GM10266 (cell line): ENCODE results near the gene SUPT3H.

Source experiments
- DNase-seq: peaks from one replicate; pipeline ENCODE4 v3.0.0; 2012; ENCODE audit errors: extremely low spot score
- TF ChIP-seq, protein P1 (sequence below): IDR thresholded peaks from 2 replicates; pipeline ENCODE4 v1.5.1; 2012; ENCODE audit warnings: mild to moderate bottlenecking, low read depth; ENCODE audit not compliant: control insufficient read depth, insufficient read depth; ENCODE audit errors: missing control alignments

The SUPT3H gene

DNA sequence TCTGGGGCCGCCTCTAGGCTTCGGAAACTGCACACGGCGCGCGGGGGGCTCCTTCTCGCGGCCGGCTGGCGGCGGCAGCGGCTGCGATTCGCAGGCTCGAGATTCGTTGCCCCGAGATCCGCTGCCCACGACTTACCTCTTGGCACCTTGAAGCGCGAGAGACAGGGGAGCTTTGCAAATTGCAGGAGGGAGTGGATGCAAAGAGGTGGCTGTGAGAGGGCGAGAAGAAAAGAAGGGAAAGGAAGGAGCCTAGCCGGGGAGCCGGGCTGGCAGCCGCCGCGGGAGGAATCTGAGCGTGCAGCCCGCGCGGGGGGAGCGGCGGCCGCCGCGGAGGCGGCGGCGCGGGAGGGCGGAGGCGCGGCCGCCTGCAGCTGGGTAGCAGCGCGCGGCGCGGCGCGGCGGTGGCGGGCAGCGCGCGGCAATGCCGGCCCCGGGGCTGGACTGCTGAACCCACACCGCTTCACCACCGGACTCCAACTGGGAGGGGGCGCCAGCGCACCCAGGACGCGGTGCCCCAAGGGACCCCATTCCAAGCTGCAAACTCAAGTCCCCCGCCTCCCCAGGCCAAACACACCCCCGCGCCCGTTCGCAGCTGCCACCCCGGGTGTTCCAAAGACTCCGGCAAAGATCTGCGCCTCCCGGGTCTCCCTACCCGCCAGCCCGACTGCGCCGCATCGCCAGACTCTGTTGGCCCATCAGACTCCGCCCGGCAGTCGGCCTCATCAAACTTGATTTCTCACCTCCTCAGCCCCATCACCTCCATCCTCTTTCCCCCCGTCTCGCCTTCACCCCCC, 44.2 kb upstream of the SUPT3H start:
- TF ChIP-seq, protein P1, sequence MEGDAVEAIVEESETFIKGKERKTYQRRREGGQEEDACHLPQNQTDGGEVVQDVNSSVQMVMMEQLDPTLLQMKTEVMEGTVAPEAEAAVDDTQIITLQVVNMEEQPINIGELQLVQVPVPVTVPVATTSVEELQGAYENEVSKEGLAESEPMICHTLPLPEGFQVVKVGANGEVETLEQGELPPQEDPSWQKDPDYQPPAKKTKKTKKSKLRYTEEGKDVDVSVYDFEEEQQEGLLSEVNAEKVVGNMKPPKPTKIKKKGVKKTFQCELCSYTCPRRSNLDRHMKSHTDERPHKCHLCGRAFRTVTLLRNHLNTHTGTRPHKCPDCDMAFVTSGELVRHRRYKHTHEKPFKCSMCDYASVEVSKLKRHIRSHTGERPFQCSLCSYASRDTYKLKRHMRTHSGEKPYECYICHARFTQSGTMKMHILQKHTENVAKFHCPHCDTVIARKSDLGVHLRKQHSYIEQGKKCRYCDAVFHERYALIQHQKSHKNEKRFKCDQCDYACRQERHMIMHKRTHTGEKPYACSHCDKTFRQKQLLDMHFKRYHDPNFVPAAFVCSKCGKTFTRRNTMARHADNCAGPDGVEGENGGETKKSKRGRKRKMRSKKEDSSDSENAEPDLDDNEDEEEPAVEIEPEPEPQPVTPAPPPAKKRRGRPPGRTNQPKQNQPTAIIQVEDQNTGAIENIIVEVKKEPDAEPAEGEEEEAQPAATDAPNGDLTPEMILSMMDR = peak; percentile 25
- peak; percentile 58 for DNase-seq

DNA sequence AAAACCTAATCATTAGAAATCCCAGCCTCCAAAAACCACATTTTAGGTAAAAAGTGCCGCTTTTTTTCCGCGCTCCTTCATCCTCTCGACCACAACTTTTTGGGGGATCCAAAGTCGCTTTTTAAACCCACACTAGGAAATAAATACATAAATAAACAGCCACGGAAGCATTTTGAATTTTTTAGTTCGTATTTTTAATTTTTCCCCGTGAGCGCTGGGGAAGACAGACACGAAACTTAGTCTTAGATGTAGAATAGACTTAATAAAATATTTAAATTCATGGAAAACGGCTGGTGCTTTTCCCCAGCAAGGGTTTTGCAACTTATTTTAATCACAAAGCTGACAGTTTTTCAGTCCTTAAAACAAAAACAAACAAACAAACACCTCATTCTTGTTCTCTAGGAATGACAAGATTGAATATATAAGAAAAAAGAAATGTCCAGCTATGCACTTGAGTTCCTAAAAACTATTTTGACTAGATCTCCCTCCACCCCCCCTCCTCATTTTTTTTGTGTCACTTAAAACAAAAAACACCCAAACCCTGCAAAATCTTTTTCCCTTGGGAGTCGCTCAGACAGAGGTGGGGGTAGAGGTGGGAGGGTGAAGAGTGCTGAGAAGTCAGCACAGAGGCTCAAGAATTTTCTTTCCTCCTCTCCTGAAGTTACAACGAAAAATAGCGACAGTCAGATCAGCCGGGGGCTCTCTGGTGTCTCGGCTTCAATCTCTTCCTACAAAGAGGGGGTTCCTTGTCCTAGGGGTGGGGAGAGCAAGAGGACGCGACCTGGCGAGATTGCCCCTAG, 43.4 kb upstream of the SUPT3H start:
- TF ChIP-seq, protein P1 = no peak
- peak; percentile 32 for DNase-seq

DNA sequence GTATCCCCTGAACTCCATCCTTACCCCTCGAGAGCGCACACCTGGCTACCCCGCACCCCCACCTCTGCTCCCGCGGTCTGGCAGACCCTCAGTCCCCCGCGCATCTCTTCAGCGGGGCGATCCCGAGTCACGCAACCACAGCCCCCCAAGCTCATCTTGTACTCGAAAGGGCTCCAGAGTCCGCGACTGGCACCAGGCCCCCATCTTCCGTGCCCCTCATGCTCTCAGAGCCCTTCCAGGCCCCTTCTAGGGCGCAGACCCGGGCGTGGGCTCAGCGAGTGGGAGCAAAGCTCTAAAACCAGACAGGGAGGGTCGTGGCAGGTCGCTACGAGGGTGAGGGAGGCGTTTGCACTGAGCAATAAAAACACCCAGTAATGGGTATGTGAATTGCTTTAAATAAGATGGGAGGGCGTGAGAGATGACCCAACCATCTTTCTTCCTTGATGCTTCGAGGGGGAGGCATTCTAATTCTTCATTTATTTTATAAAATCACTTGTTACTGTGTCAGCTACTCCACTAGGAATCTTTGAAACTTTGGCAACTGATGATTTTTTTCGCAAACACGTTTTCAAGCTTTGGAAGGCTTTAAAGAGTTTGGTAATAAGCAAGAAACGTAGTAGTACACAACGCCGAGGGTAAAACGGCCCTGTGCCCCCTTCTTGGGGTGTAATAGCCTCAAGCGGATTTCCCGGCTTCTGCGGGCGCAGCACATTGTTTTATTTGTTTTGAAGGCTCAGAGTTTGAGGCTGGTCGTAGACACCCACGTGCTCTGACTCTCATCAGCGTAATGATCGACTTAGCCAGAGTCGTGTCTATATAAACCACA, 42.6 kb upstream of the SUPT3H start:
- DNase-seq = peak; percentile 15
- TF ChIP-seq, protein P1 = no peak

DNA sequence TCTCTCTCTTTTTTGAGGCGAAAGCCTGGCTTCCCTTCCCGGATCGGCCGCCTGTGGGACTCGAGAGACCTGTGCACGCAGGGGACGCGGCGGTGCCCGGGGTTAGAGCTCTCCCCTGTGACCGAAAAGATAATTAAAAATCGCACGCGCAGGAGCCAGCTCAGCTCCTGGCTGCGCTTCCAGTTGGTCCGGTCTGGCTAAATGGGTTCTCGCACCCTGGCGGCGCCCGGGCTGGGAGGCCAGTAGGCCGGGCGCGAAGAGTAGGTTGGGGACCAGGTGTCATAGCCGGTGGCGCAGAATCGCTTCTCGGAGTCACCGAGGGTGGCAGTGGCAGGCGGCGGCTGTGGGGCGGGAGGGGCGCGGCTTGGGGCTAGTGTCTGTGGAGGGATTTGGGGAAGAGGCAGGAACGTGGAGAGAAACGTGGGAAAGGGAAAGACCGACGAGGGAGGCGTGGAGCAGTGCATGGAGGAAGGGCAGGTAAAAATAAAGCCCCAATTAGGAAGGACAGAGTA, 41.9 kb upstream of the SUPT3H start:
- DNase-seq = peak; percentile 52
- TF ChIP-seq, protein P1 = peak; percentile 20

DNA sequence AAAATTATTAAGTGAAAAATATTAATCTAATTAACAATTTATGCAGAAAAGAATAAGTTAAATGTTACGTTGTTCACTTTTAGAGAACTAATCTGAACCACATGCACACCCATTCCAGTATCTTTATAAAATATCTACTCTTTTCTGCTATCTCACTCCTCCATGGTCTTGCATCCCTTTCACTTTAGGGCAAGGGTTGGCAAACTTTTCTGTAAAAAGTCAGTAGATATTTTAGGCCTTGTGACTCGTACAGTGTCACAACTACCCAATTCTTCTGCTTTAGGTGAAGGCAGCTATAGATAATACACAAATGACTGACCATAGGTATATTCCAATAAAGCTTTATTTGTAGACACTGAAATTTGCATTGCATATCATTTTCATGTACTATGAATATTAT, 39.7 kb upstream of the SUPT3H start:
- DNase-seq = no peak
- TF ChIP-seq, protein P1 = no peak

DNA sequence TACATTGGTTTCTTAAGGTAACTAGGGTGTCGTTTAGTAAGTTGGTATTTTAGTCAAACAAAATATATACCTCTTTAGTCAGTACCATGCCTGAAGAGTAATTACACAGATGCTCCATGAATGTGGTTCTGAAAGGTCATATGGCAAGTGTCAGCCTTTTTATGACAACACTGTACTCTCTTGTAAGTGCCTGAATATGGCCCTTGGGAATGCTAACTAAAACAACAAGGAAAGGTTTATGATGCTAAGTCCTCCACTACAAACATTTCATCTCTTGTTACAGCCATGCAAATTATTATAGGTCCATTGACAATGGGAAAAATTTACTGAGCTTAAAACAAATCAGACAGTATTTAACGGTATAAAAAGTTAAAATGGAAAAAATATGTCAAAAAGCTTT, 39.0 kb upstream of the SUPT3H start:
- no peak for DNase-seq
- TF ChIP-seq, protein P1 = no peak
